HG02852 (cell line): ENCODE results near the gene SLC38A6.

Experiments
- ATAC-seq: cut with Tn5 transposase; IDR thresholded peaks from one replicate; pipeline ENCODE4 v1.9.1; 2021; ENCODE audit warnings: mild to moderate bottlenecking, moderate library complexity; ENCODE audit not compliant: unreplicated experiment

Gene SLC38A6

GRCh38 chr14:60980811-60981632 lies at the start of gene SLC38A6, which contains the start of gene TRMT5:
Gene SLC38A6, plus strand, starts transcription at chr14:60981245. Its CDS starts 33 bp downstream, at chr14:60981278.
Gene TRMT5, minus strand, starts transcription at chr14:60981079. Its CDS starts 106 bp downstream, at chr14:60980973.
- ATAC-seq, result peak; percentile 79

GRCh38 chr14:60933920-60934655 lies 47.0 kb upstream of the SLC38A6 start:
- no peak for ATAC-seq

GRCh38 chr14:60935319-60935718 lies 45.7 kb upstream of the SLC38A6 start:
- no peak for ATAC-seq

DNA sequence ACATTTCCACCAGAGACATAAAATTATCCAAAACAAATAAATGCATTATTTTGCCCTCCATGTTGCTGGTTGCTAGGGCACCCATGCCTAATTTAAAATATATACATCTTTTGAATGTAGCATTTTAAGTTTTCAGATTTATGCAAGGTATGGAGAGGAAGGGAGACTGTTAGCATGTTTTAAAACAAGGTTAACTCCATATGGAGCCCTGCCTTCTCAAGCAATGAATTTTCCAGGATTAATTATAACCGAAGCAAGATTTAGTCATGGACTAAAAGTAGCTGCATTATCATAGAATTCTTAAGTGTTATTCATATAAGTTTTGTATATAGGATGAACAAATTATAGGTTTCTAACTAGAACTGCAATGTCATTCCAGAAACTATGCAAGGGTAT lies 37.4 kb upstream of the SLC38A6 start:
- no peak for ATAC-seq

- ATAC-seq, result no peak
Measured at GRCh38 chr14:60944204-60944603, 36.8 kb upstream of the SLC38A6 start.

DNA sequence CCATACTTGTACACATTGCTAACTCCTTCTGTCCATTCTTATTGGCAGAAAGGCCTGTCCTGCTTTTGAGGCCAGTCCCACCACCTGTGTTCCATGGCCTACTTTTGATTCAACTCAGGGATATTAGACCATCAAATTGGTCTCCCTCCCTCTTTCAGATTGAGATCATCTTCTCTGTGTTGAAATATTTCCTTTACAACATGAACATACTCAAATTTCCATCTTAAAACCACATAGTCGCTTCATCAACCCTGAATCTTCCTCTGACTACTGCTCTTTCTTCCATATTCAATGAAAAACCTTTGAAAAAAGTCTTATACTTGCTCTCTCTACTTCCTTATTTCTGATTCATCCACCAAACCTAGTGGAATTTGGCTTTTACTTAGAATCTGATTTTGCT lies 35.1 kb upstream of the SLC38A6 start:
- no peak for ATAC-seq

- ATAC-seq, result no peak
Measured at GRCh38 chr14:60946773-60947172, 34.3 kb upstream of the SLC38A6 start.

DNA sequence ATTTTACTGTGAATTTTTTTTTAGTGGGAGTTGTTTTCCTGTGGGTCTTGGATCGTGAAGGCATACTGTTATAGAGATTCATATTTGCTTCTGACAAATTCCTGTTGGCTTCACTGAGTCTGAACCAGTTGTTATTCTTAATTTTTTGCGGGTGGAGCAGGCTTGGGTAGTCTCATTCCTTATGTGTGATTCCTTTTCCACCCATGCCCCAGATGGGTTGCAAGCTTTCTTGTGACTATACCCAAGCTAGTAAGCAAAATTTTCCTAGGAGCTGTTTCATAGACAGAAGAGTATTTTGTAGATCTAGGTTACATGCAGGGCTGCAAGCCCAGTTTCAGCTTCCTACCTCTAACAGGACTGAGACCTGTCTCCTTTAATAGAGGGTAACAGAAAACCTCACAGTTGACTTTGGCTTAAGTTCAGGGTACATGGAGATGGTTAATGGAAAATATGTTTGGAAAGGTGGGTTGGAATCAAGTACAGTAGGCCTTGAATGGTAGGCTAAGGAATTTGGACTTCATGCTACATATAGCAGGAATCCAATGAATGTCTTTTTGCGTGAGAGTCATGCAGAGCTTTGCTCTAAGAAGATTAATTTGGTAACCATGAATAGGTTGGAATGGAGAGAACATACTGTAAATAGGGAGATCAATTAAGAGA lies 29.1 kb upstream of the SLC38A6 start:
- no peak for ATAC-seq

DNA sequence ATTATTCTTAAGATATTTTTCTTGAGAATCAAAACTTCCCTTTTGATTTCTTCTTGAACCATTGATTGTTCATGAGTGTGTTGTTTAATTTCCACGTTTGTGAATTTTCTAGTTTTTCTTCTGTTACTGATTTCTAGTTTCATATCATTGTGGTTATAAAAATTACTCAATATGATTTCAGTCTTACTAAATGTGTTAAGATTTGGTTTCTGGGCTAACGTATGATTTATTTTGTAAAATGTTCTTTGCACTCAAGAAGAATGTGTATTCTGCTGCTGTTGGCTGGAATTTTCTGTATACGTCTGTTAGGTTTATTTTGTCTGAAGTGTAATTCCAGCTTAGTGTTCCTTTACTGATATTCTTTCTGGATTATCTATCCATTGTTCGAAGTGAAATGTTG lies 24.8 kb upstream of the SLC38A6 start:
- ATAC-seq, result no peak

- ATAC-seq, result no peak
Measured at GRCh38 chr14:60956632-60957031, 24.4 kb upstream of the SLC38A6 start.

- no peak for ATAC-seq
Measured at GRCh38 chr14:60958146-60958545, 22.9 kb upstream of the SLC38A6 start.

DNA sequence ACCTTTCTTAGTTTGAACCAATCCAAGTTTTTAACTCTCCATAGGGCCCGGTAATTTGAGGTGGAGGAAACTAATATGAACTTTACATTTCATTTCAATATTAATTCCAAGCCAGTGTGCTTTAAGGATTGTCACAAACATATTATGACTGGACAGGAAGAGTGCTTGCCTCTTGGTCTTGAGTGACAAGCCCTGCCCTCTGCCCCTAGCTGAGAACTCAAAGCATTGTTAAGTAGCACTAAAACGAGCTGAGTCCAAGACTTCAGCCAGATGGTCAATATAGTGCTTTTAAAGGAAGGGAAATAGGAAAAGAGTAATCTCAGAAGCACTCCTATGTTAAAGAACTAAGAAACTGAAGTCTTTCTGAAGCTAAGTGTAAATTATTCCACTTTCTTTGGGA lies 17.3 kb upstream of the SLC38A6 start:
- ATAC-seq, result no peak

GRCh38 chr14:60964904-60965303 lies 16.1 kb upstream of the SLC38A6 start:
- no peak for ATAC-seq

GRCh38 chr14:60965402-60965801 lies 15.6 kb upstream of the SLC38A6 start:
- ATAC-seq, result no peak

DNA sequence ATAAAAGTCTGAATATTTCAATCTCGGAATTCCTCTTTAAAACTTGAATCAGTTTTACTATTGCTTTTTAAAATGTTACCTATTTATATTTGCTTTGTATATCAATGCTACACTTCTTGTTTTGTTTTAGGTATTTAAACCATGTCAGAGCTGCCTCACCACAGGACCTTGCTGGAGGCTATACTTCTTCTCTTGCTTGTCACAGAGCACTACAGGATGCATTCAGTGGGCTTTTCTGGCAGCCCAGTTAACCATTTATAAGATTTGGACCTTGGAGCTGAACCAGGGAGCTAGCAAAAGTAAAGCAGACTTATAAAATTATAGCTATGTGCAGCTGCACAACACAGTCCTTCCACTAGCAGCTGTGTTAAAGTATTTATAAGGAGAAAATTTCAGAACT lies 12.9 kb upstream of the SLC38A6 start:
- ATAC-seq, result no peak

GRCh38 chr14:60968671-60969070 lies 12.4 kb upstream of the SLC38A6 start:
- ATAC-seq, result no peak

DNA sequence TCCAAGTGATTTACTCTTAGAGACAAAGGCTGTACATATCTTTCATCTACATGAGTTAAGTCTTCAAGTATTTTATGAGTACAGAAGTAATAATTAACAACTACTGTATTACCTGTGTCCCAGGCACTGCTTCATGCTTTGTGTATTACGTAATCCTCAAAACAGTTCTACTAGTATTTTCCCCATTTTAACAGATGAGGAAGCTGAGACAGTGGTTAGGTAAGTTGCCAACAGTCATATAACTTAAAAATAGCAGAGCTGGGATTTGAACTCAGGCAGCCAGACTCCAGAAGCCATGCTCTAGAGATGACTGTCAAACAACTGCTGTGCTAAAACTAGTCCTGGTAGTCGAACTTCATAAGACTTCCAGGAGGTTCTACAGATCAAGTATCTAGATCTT lies 10.9 kb upstream of the SLC38A6 start:
- ATAC-seq, result no peak

DNA sequence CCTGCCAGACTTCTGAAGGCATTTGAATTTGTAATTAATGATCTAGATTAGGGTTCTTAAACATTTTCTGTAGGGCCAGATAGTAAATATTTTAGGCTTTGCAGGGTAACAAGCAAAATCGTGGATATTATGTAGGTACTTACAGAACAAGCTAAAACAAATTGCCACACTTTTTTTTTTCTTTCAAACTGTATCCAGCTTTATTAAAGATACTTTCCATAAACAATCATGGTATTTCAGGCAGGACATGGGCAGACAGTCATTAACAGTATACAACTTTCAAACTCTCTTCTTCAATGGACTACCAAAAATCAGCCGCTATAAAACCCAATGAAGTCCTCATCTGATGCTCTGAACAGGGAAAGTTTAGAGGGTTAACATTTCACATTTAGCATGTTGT lies 9.8 kb upstream of the SLC38A6 start:
- no peak for ATAC-seq

- no peak for ATAC-seq
Measured at GRCh38 chr14:60972295-60972694, 8.8 kb upstream of the SLC38A6 start.

- no peak for ATAC-seq
Measured at GRCh38 chr14:60973070-60973469, 8.0 kb upstream of the SLC38A6 start.

DNA sequence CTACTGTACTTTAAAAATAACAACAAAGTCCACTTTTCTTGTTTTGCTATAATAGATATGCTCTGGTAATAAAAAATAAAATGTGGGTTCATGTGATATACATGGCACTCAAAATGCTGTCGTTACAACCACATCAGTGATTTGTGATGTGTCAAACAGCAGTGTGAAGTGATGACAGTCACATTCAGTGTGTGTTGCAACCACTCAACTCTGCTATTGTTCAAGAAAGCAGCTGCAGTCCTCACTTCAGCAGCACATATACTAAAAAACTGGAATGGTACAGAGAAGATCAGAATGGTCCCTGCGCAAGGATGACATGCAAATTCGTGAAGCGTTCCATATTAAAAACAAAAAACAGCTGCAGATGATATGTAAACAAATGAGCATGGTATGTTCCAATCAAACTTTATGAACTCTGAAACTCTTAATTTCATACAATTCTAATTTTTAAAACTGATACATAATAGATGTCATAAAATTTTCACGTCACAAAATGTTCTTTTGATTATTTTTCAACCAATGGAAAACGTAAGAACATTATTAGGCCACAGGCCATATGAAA lies 6.9 kb upstream of the SLC38A6 start:
- no peak for ATAC-seq
